GM23338 (cell line): ENCODE measurements around the gene SLA2. TPM values are rescaled to one million over a fixed set of nuclear protein-coding genes. Genes with fewer than 3 reads are reported as not detected.
A peak's percentile ranks its signal among the peaks of the same experiment; 100 is the strongest.

ENCODE experiments used
- ATAC-seq: fragments of 200-7000 bp; cut with Tn5 transposase; 3 replicates; pipeline ENCODE4 v1.9.1; 2020
- DNase-seq: peaks from one replicate; pipeline ENCODE4 v3.0.0-alpha.2; 2015; ENCODE audit warnings: low spot score
- H2AFZ ChIP-seq: fragments of 200-600 bp; sonication (generic); 2 replicates; pipeline ENCODE4 v1.8.0; 2016; ENCODE audit warnings: antibody characterized with exemption, mild to moderate bottlenecking, moderate library complexity
- H3F3A ChIP-seq: fragments of 200-600 bp; sonication (generic); replicated peaks from 2 replicates; pipeline ENCODE4 v1.8.0; 2017; ENCODE audit warnings: antibody characterized with exemption, mixed run types, low read depth
- H3K27ac ChIP-seq: fragments of 200-600 bp; sonication (generic); 2 replicates; pipeline ENCODE4 v1.6.1; 2016; ENCODE audit warnings: low read depth
- H3K27me3 ChIP-seq: fragments of 200-600 bp; sonication (generic); 2 replicates; pipeline ENCODE4 v1.8.0; 2016; ENCODE audit warnings: mild to moderate bottlenecking, mixed run types, moderate library complexity; ENCODE audit not compliant: insufficient read depth
- H3K36me3 ChIP-seq: fragments of 200-600 bp; sonication (generic); 2 replicates; pipeline ENCODE4 v1.8.0; 2016; ENCODE audit warnings: mild to moderate bottlenecking; ENCODE audit not compliant: insufficient read depth
- H3K4me1 ChIP-seq: fragments of 200-600 bp; sonication (generic); 2 replicates; pipeline ENCODE4 v1.8.0; 2016; ENCODE audit warnings: mild to moderate bottlenecking, moderate library complexity; ENCODE audit not compliant: insufficient read depth
- H3K4me2 ChIP-seq: fragments of 200-600 bp; sonication (generic); 2 replicates; pipeline ENCODE4 v1.7.1; 2017; ENCODE audit warnings: mixed run types
- H3K4me3 ChIP-seq: fragments of 200-600 bp; sonication (generic); 2 replicates; pipeline ENCODE4 v1.6.1; 2016; ENCODE audit warnings: mixed run types
- H3K79me2 ChIP-seq: fragments of 200-600 bp; sonication (generic); replicated peaks from 2 replicates; pipeline ENCODE4 v1.8.0; 2017; ENCODE audit warnings: mild to moderate bottlenecking; ENCODE audit not compliant: insufficient read depth
- H3K9me2 ChIP-seq: fragments of 200-600 bp; sonication (generic); 2 replicates; pipeline ENCODE4 v1.8.0; 2017; ENCODE audit not compliant: insufficient read depth
- H4K20me1 ChIP-seq: fragments of 200-600 bp; sonication (generic); replicated peaks from 2 replicates; pipeline ENCODE4 v1.8.0; 2017; ENCODE audit warnings: mild to moderate bottlenecking; ENCODE audit not compliant: insufficient read depth
- H3K27ac Mint-ChIP-seq: 2 replicates; pipeline ENCODE4 v1.8.0; 2020; ENCODE audit warnings: inconsistent platforms, mild to moderate bottlenecking, moderate library complexity, mixed read lengths
- H3K27me3 Mint-ChIP-seq: 3 replicates; pipeline ENCODE4 v1.8.0; 2022; ENCODE audit warnings: low read depth, mild to moderate bottlenecking, moderate library complexity, mixed read lengths, inconsistent platforms; ENCODE audit not compliant: insufficient read depth, poor library complexity
- H3K36me3 Mint-ChIP-seq: 3 replicates; pipeline ENCODE4 v1.8.0; 2021; ENCODE audit warnings: low read depth, mild to moderate bottlenecking, inconsistent platforms, moderate library complexity, mixed read lengths
- H3K4me1 Mint-ChIP-seq: 3 replicates; pipeline ENCODE4 v1.8.0; 2020; ENCODE audit warnings: mild to moderate bottlenecking, inconsistent platforms, mixed read lengths
- H3K4me3 Mint-ChIP-seq: 3 replicates; pipeline ENCODE4 v1.8.0; 2021; ENCODE audit warnings: moderate library complexity, mild to moderate bottlenecking, inconsistent platforms, mixed read lengths
- H3K9me3 Mint-ChIP-seq: 3 replicates; pipeline ENCODE4 v1.8.0; 2020; ENCODE audit warnings: moderate library complexity, mild to moderate bottlenecking, inconsistent platforms, mixed read lengths
- CREB1 ChIP-seq: fragments of 250-450 bp; sonication (Bioruptor Pico); IDR thresholded peaks from 2 replicates; pipeline ENCODE4 v1.5.0; 2020; ENCODE audit warnings: low read depth, mild to moderate bottlenecking, moderate library complexity
- EZH2 ChIP-seq: fragments of 200-600 bp; sonication (generic); IDR thresholded peaks from one replicate; pipeline ENCODE4 v1.8.0; 2017; ENCODE audit warnings: antibody characterized with exemption, mild to moderate bottlenecking, low read depth; ENCODE audit not compliant: unreplicated experiment
- JUNB ChIP-seq: IDR thresholded peaks from one replicate; pipeline ENCODE4 v1.6.1; 2016; ENCODE audit warnings: antibody characterized with exemption; ENCODE audit not compliant: unreplicated experiment
- NANOG ChIP-seq: IDR thresholded peaks from 2 replicates; pipeline ENCODE4 v1.6.1; 2016; ENCODE audit warnings: antibody characterized with exemption, borderline replicate concordance
- STAT1 ChIP-seq: IDR thresholded peaks from one replicate; pipeline ENCODE4 v1.6.1; 2016; ENCODE audit warnings: antibody characterized with exemption; ENCODE audit not compliant: unreplicated experiment
- ZNF331 ChIP-seq: fragments of 250-450 bp; sonication (Bioruptor Pico); IDR thresholded peaks from 2 replicates; pipeline ENCODE4 v1.5.0; 2020; ENCODE audit warnings: low read depth, mild to moderate bottlenecking, moderate library complexity
- polyA plus RNA-seq: library from polyadenylated mRNA; unstranded; fragments of >200 nt; fragmentation: Nextera tagmentation; extraction: Ambion mirVana; gene quantifications from 2 replicates; pipeline ENCODE4 v1.2.1, GENCODE V29; 2016
- small RNA-seq: library from RNA; depleted of rRNA; stranded (forward); fragments of <200 nt; gene quantifications from one replicate; pipeline ENCODE3, GENCODE V24; 2014; ENCODE audit warnings: low replicate concordance
- total RNA-seq: library from RNA; depleted of rRNA; stranded (reverse); fragments of >200 nt; shearing (Covaris generic); gene quantifications from 2 replicates; pipeline ENCODE4 v1.2.3, GENCODE V29; 2014; rRNA removed
- TF ChIP-seq, protein P1 (sequence below): IDR thresholded peaks from one replicate; pipeline ENCODE4 v1.6.1; 2018; ENCODE audit warnings: antibody characterized with exemption; ENCODE audit not compliant: unreplicated experiment

SLA2 gene
- total and polyA plus RNA-seq, 2 experiments from 2014 or later: 0.18 TPM; not detected in 1

- Mint-ChIP-seq H3K4me3 (no peak overlapping the region; the same call in 2 of the 3 replicates), H3K27ac (no peak overlapping the region), H3K4me1 (peaks cover 18% of the 10 kb centered on the region), H3K9me3 (peaks cover 15% of the 10 kb centered on the region), H3K36me3 (peaks cover 30% of the 10 kb centered on the region), H3K27me3 (peaks cover 3% of the 10 kb centered on the region)
- Histone ChIP-seq H3K4me3 (no peak overlapping the region), H3K4me1 (peaks cover 14% of the 10 kb centered on the region), H3F3A (peaks cover 5% of the 10 kb centered on the region; the same call in 1 of the 2 replicates), H2AFZ (no peak overlapping the region), H3K4me2 (peak overlapping the region; percentile 67), H3K79me2 (peaks cover 26% of the 10 kb centered on the region), H4K20me1 (no peaks in the 10 kb centered on the region), H3K27ac (0 out of 2 replicates have a peak overlapping the region, but pooled peaks have one; percentile 45), H3K9me2 (peaks cover 2% of the 10 kb centered on the region; the same call in 1 of the 2 replicates), H3K27me3 (no peaks in the 10 kb centered on the region), H3K36me3 (no peaks in the 10 kb centered on the region)
- no peak for DNase-seq
- no peak for ATAC-seq
- TF ChIP-seq JUNB (no peak), ZNF331 (CRISPR knock-in tag) (no peak), NANOG (no peak), EZH2 (no peak), STAT1 (no peak)
- TF ChIP-seq, protein P1, sequence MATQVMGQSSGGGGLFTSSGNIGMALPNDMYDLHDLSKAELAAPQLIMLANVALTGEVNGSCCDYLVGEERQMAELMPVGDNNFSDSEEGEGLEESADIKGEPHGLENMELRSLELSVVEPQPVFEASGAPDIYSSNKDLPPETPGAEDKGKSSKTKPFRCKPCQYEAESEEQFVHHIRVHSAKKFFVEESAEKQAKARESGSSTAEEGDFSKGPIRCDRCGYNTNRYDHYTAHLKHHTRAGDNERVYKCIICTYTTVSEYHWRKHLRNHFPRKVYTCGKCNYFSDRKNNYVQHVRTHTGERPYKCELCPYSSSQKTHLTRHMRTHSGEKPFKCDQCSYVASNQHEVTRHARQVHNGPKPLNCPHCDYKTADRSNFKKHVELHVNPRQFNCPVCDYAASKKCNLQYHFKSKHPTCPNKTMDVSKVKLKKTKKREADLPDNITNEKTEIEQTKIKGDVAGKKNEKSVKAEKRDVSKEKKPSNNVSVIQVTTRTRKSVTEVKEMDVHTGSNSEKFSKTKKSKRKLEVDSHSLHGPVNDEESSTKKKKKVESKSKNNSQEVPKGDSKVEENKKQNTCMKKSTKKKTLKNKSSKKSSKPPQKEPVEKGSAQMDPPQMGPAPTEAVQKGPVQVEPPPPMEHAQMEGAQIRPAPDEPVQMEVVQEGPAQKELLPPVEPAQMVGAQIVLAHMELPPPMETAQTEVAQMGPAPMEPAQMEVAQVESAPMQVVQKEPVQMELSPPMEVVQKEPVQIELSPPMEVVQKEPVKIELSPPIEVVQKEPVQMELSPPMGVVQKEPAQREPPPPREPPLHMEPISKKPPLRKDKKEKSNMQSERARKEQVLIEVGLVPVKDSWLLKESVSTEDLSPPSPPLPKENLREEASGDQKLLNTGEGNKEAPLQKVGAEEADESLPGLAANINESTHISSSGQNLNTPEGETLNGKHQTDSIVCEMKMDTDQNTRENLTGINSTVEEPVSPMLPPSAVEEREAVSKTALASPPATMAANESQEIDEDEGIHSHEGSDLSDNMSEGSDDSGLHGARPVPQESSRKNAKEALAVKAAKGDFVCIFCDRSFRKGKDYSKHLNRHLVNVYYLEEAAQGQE: no peak
Measured at GRCh38 chr20:36563374-36563773, 82.6 kb downstream of the SLA2 start.

DNA sequence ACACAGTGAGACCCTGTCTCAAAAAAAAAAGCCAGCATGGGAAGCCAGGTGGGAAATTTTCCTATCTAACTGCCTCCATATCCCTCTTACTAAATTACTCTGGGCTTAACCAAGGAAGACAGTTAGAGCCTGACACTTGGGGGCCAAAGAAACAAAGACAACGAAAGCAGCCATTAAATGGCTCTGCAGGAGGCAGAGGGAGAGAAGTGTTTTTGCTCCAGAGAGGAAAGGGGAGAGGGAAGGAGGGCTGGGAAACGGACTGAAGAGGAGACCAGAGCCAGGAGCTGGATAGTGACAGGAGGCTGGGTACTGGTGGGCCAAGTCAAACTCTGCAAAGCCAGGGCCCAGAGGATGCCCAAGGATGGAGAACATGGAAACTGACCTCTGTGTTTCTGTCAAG lies 83.3 kb downstream of the SLA2 start:
- Histone ChIP-seq H3F3A (peaks cover 5% of the 10 kb centered on the region; the same call in 1 of the 2 replicates), H3K27me3 (no peaks in the 10 kb centered on the region), H3K4me2 (peak overlapping the region; percentile 67), H3K79me2 (peaks cover 26% of the 10 kb centered on the region), H3K36me3 (no peaks in the 10 kb centered on the region), H2AFZ (no peak overlapping the region), H3K9me2 (peaks cover 2% of the 10 kb centered on the region; the same call in 1 of the 2 replicates), H3K27ac (0 out of 2 replicates have a peak overlapping the region, but pooled peaks have one; percentile 45), H3K4me1 (peaks cover 14% of the 10 kb centered on the region), H3K4me3 (no peak overlapping the region), H4K20me1 (no peaks in the 10 kb centered on the region)
- H3K4me3 Mint-ChIP-seq: peak overlapping the region; percentile 35; the same call in 2 of the 3 replicates
- H3K27ac Mint-ChIP-seq: peak overlapping the region; percentile 54; the same call in 1 of the 2 replicates
- H3K27me3 Mint-ChIP-seq: peaks cover 3% of the 10 kb centered on the region
- H3K36me3 Mint-ChIP-seq: peaks cover 30% of the 10 kb centered on the region
- peaks cover 15% of the 10 kb centered on the region for H3K9me3 Mint-ChIP-seq
- ATAC-seq (peak; percentile 90), DNase-seq (peak; percentile 58)
- H3K4me1 Mint-ChIP-seq: peaks cover 18% of the 10 kb centered on the region
- TF ChIP-seq CREB1 (peak; percentile 35; the same call in 1 of the 2 replicates), NANOG (no peak; the same call in 1 of the 2 replicates)

Small RNA genes within 50 kb of the gene (small RNA-seq; reads per million reads assigned to genes)
- gene RF00019: not detected

Other genes starting within 250 kb of the SLA2 start
- 23.5 and 29.7 TPM in 2 replicates for gene MYL9, start 104.7 kb downstream of the SLA2 start, total RNA-seq
- 100 and 123 TPM in 2 replicates for gene MYL9, start 104.7 kb downstream of the SLA2 start, polyA plus RNA-seq
- 59.8 and 63.2 TPM in 2 replicates for gene TGIF2, start 72.6 kb downstream of the SLA2 start, total RNA-seq
- gene TGIF2, start 72.6 kb downstream of the SLA2 start, polyA plus RNA-seq: 44.8 and 47.6 TPM in 2 replicates
- gene RAB5IF, start 40.4 kb downstream of the SLA2 start, total RNA-seq: 126 and 138 TPM in 2 replicates
- gene RAB5IF, start 40.4 kb downstream of the SLA2 start, polyA plus RNA-seq: 119 and 123 TPM in 2 replicates
- 23.9 and 24.0 TPM in 2 replicates for gene NDRG3, start 99.9 kb upstream of the SLA2 start, total RNA-seq
- 18.6 and 20.3 TPM in 2 replicates for gene NDRG3, start 99.9 kb upstream of the SLA2 start, polyA plus RNA-seq
- gene DSN1, start 127.6 kb upstream of the SLA2 start, total RNA-seq: 25.0 and 26.4 TPM in 2 replicates
- 19.4 and 20.4 TPM in 2 replicates for gene DSN1, start 127.6 kb upstream of the SLA2 start, polyA plus RNA-seq
- gene TLDC2, start 229.9 kb upstream of the SLA2 start, total RNA-seq: 0.38 and 0.85 TPM in 2 replicates
- 0.16 and 0.28 TPM in 2 replicates for gene TLDC2, start 229.9 kb upstream of the SLA2 start, polyA plus RNA-seq